HG03558 (cell line): ENCODE results near the gene AP1S3.
"Not testable (repeated sequence)": the region's sequence is repeated elsewhere in the genome, so short reads cannot be mapped to it uniquely, and the experiment has no call there.

Source experiments
- ATAC-seq: cut with Tn5 transposase; IDR thresholded peaks from one replicate; pipeline ENCODE4 v1.9.1; 2021; ENCODE audit warnings: moderate number of reproducible peaks; ENCODE audit not compliant: unreplicated experiment; ENCODE audit errors: extremely low read depth

AP1S3 gene

DNA sequence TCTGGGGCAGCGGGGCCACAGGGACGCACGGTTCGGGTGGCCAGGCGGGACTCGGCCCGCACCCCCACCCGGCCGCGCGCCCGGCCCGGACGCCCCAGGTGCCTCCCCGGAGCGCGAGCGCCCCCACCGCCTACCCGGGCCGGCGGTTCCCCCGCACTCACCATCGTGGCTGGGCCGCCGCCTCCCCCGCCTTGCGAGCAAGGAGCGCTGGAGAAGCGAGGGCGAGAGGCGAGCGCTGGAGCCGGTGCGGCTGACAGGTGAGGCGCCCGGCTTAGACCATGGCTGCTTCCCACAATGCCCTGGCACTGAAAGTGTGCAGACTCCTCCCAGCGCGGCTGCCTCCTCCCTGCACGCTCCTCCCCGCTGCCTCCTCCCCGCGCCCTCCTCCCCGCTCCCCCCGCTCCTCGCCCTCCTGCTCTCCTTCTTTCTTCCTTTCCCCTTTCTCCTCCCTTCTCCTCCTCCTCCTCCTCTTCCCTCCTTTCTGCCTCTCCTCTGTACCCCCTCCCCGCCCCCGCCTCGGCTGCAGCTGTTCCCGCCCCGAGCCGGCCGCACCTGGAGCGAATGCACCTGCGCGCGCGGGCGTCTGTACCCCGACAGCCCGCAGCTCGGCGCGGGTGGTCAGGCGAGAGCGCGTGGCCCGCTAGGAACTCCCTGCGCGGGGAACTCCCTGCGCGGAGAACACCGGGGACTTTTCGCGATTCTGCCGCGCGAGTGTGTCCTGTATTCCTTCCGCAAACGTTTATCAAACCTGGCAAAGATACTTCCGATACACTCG lies at the start of gene AP1S3:
Gene AP1S3 (minus strand): TSS at position 296 of the 775 bp plus-strand sequence. CDS start 132 bp downstream, at position 164.
- peak; percentile 49 for ATAC-seq

DNA sequence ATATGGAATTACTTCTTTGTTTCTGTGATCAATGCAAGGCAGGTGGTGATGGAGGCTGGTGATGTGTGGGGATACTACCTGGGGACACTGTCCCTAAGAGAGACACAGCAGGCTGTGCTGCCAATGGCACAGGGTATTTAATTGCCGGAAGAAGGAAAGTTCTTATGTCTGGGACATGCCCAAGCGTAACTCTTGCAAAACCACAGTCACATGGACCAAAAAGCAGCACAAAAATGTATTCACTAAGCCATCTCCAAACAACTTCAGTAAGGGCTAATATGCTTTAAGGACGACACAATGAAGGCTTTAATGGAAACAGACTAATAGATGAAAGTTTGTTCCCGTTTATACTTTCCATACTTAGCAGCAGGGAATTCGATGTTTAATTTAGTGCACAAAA lies 49.7 kb upstream of the AP1S3 start:
- no peak for ATAC-seq

DNA sequence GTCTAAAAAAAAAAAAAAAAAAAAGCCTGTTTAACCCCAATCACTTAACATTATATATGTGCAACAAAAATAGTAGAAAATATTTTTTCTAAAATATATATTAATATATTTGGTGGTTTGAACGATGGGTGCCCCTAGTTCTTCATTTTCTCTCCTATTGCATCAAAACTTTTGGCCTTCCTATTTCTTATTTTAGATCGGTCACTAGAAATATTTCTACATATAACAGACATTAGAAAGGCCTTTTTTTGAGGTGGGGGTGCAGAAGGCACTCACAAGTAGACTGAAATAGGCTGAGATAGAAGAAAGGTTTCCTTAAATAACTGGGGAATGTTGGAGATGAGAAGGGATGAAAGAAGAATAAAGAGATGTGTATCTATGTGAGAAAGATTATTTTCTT lies 49.3 kb upstream of the AP1S3 start:
- ATAC-seq: no peak

DNA sequence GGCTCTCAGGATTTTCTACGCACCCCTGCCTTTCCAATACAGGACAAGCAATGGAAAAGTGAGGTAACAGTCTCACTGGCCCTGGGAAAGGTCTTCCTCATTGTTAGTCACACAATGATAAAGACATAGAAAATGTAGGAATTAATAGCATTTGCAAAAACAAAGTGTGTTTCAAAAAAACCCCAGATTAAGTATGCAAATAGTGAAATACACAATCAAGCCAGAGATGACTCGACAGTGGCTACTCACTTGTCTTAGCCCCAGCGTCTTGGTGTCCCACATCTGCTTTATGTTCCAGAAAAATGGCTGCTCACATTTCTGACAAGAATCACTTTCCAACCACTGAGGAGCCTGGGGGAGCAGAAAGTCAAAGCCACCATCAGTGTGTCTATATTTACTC lies 47.0 kb upstream of the AP1S3 start:
- ATAC-seq: peak; percentile 80

DNA sequence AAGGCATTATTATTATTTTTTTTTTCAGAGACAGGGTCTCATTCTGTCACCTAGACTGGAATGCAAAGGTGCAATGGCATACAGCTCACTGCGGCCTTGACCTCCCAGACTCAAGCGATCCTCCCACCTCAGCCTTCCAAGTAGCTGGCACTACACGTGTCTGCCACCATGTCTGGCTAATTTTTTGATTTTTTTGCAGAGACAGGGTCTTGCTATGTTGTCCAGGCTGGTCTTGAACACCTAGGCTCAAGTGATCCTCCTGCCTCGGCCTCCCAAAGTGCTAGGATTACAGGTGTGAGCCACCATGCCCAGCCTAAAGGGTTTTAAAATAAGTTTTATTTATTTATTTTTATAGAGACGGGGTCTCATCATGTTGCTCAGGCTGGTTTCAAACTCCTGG lies 45.3 kb upstream of the AP1S3 start:
- ATAC-seq: no peak

DNA sequence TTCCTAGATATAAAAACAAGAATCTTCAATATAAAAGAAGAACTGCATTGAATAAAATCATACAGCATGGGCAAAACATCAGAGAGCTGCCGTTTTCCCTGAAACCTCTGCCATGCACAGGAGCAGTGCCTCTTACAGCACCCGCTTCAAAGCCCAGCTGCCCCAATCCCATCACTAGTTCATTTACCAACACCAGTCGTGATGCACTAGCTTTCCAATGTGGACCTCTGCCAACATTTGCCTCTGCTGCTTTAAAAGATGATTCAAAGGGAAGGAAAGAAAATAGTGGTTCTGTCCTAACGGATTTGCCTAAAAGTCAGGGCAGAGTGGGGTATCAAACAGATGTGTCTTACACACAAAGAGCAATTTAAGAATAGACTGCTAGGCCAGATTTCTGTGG lies 43.4 kb upstream of the AP1S3 start:
- no peak for ATAC-seq

DNA sequence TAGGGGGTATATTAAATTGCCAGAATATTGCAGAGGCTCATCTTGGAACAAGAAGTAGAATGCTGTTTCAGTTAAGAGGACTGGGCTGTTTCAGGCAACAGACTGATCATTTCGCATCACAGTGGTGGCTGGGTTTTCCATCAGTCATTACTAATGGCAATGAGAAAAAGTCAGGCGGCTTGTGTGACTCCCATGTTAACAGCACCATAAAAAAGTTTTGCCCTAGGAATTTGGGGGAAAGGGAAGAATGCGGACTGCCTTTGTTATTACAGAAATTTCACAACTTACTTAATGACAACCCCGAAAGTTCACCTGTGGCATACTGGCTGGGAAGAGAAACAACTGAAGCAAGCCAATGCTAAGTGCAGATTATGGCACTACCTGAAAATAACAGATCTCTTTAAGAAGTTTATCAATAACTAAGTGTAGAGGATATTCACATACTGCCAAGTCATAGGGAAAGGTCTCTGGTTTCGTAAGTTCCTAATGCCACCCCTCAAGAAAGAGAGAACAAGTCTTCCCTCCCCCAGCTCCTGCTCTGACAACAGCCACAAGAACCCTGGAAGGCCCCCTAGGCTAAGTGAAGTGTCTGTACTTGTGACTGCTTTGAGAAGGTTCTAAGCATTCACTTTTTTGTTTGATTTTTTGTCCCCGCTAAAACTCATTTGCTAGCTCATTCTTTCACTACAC lies 40.5 kb upstream of the AP1S3 start:
- peak; percentile 62 for ATAC-seq

DNA sequence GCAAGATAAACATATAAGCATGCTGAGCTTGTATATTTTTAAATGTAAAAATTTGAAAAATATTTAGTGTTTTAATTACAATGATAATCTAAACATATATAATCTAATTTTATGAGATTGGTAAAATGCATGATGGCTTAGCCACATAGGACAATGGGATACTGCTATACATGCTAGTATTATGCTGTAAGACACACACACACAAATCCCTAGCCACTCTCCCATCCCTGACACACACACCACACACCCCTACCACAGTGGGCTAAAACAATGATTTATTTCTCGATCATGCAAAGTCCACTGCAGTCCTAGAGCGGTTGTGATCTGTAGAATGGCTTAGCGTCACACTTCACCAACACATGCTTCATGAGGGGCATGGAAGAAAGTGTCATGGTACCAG lies 36.3 kb upstream of the AP1S3 start:
- no peak for ATAC-seq

DNA sequence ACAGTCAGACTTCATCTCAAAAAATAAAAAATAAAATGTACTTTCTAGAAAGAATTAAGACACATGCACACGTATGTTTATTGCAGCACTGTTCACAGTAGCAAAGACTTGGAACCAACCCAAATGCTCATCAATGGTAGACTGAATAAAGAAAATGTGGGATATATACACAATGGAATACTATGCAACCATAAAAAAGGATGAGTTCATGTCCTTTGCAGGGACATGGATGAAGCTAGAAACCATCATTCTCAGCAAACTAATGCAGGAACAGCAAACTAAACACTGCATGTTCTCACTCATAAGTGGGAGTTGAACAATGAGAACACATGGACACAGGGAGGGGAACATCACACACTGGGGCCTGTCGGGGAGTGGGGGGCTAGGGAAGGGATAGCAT lies 35.4 kb upstream of the AP1S3 start:
- not testable (repeated sequence) for ATAC-seq

DNA sequence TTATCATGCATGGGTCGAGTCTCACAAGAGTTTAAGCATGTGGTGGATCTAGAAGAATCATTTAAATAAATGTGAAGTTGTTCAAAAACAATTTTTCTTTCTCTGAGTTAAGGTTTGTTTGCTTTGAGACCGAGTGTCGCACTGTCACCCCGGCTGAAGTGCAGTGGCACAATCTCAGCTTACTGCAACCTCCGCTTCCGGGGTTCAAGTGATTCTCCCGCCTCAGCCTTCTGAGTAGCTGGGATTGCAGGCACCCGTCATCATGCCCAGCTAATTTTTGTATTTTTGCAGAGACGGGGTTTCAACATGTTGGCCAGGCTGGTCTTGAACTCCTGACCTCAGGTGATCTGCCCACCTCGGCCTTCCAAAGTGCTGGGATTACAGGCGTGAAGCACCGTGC lies 34.3 kb upstream of the AP1S3 start:
- not testable (repeated sequence) for ATAC-seq

DNA sequence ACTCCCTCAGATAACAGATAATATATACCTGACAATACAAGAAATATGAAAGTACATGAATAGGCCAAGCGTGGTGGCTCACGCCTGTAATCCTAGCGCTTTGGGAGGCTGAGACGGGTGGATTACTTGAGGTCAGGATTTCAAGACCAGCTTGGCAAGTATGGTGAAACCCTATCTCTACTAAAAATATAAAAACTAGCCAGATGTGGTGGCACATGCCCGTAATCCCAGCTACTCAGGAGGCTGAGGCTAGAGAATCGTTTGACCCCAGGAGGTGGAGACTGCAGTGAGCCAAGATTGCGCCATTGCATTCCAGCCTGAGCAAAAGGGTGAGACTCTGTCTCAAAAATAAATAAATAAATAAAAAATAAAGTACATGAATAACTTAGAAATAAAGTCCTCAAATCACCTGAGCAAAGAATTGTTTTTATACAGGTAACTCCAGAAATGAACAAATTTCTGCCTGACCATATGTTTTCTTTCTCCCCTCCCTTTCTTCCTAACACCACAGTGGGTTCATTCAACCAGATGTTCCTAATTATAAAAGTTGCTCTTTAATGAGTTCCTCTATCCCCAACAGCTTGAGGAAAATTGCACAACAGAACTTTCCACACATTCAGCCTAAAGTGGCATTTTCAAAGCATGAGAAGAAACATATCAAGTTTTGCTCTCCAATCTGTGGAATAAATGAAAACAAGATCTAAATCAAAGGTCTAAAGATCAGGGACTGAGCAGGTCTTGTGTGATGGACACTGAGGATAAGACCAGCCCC lies 33.6 kb upstream of the AP1S3 start:
- no peak for ATAC-seq

DNA sequence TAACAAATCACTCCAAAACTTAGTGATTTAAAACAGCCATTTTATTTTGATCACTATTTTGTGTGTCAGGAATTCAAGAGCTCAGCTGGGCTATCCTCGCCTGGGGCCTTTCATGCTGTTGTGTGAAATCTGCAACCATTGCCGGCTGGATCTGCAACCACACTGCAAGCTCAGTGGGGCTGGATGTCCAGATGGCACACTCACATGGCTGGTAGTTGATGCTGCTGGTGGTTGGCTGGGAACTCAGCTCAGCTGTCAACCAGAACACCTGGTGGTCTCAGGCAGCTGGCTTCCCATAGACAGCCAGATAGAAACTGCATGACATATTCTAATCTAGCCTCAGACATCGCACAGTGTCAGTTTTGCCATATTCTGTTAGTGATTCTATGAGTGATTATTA lies 30.6 kb upstream of the AP1S3 start:
- peak; percentile 55 for ATAC-seq

DNA sequence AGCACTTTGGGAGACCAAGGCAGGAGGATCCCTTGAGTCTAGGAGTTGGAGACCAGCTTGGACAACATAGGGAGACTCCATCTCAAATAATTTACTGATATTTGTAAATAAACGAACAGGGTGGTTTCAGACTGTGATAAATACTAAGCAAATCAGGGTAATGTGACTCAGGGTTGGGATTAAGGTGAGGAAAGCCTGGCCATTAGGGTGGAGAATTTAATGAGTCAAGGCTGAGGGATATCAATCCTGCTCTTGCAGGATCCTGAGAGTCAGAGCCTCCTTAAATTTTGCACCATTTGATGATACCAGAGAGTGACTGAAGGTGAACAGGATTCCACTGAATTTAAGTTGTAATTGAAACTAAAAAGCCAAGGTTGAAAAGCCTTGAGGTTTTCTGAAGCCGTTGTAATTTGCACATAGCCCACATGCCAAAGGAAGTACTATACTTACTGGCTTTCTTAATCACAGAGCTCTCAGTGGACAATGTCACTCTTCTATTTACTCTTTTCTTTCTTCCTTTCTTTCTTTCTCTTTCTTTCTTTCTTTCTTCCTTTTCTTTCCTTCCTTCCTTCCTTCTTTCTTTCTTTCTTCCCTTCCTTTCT lies 28.6 kb upstream of the AP1S3 start:
- ATAC-seq: no peak

DNA sequence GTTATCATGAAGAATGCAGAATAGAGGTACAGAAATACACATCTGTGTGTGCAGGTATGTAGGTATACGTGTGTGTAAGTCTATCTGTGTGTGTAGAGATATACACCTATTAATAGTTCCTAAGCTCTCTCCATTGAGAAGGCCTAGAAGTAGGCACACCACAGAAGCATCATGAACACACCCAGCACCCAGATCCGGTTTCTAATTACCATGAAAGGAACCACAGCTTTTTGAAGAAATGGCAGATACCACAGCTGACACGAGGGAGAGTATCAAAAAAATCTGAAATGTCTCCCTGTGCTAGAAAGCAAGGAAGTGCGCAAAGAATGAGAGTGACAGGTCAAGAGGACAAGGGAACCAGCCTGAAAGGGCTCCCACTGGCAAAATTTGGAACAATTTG lies 27.7 kb upstream of the AP1S3 start:
- no peak for ATAC-seq

DNA sequence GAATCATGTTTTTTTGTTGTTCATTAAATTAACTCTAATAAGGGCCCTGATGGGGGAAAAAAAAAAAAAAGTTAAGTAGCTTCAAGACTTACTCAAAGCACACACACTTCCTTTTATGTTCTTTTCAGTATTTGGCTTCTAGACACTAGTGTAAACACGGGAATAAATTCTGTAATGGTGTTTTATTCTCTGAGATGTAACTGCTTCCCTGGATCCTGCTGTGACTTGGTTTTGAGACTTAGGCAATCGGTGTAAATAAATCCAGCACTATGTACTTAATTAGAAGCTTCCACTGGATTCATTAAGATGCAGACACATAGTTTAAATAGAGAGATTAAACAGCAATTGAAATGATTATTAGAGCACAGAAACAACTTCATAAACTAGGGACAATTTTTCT lies 26.1 kb upstream of the AP1S3 start:
- no peak for ATAC-seq

DNA sequence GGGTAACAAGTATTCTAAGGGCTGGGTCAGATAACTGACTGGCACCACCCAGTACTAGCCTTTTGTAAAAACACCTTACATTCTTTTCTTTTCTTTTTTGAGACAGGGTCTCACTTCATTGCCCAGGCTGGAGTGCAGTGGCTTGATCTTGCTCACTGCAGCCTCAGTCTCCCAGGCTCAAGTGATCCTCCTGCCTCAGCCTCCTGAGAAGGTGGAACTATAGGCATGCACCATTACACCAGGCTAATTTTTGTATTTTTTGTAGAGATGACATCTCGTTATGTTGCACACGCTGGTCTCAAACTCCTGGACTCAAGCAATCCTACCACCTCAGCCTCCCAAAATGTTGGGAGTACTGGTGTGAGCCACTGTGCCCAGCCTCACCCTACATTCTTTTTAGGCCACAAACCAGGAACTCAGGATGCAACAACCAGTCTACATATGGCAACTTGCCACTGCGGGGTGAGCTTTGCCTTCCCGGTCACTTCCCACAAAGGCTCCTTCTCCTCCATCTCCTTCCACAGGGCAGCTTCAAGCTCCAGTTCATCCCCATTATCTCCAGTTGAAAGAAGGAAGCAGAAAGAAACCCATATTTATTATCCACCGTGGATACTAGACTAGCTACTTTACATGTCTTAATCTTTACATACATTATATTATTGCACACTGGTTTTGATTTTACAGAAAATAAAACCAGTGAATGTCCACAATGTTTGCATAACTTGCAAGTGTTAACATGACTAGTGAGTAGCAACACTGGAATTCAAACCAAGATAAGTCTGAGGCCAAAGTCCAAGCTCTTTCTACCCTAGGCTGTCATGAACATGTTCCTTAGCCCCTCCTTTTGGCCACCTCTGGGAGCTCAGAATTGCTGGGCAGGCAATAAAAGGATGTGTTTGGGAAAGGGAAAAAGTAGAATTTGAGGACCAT lies 23.7 kb upstream of the AP1S3 start:
- ATAC-seq: no peak

DNA sequence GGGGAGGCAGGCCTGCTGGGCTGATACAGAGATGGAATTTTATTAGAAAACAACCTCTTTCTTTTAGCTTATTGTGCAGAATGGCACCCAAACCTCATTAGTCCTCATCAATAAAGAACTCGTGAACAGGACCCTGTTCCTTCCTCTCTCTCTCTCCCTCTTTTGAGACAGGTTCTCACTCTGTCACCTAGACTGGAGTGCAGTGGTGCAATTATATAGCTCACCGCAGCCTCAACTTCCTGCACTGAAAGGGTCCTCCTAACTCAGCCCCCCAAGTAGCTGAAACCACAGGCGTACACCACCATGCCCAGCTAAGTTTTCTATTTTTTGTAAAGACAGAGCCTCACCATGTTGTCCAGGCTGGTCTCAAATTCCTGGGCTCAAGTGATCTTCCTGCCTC lies 21.7 kb upstream of the AP1S3 start:
- no peak for ATAC-seq

DNA sequence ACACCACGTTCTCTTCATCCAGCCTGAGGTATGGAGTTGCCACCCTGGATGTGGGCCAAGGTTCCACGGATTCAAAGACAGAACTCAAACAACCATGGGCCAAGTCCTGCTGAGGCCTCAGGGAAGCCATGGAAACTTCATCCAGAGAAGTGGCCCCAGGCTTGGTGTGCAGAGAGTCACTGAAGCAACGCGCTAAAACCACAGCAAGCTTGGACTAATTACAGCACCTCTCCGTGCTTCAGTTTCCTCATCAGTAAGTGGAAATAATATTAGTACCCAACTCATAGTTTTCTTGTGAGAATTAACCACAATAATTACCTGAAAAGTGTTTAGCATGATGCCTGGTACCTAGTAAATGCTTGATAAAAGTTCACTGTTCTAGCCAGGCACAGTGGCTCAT lies 19.2 kb upstream of the AP1S3 start:
- ATAC-seq: no peak

DNA sequence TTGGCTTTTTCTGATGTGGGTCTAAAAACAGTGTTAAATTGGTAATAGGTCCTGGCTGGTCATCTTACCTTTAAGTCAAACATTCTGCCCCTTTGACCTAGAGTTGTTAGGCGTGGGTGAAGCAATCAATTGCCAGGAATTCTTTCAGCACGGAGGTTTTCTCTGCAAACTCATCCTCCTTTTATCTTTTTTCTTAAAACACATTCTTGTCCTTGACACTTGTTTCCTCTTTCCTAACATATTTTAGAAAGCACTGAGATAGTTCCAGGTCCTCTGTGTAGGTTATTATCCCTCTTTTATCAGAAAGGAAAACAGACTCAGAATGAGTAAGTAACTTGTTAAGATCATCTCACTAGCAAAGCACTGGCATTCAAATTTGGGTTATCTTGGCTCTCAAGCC lies 18.6 kb upstream of the AP1S3 start:
- no peak for ATAC-seq

DNA sequence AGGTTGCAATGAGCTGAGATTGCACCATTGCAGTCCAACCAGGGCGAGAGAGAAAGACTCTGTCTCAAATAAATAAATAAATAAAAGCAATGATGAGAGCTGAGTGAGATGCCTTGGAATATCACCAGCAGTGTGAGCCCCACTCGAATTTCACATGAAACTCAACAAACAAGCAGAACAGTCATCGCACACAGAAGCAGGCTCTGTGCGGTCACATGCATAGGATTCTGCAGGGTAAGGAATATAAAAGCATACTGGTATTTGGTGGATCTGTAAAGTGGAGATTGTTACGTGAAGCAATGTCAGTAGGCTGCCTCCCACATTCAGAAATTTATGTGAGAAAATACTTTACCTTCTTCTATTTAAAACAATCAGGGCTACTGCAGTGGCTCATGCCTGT lies 18.0 kb upstream of the AP1S3 start:
- ATAC-seq: no peak
